Thyroid gland (tissue), 4 donors: ENCODE measurements around the gene GEMIN5.

ENCODE experiments used
- CTCF ChIP-seq, 6 experiments: fragments of 200-600 bp in 3 of 6; fragments of 450-650 bp in 3 of 6; sonication (generic) in 3 of 6; IDR thresholded peaks; one replicate each; pipeline ENCODE4 v1.5.1; 2016 to 2019; ENCODE audit warnings: antibody characterized with exemption in 6 of 6, mild to moderate bottlenecking in 2 of 6, inconsistent platforms in 1 of 6, moderate library complexity in 1 of 6
- POLR2A ChIP-seq, 2 donors: fragments of 450-650 bp; IDR thresholded peaks; one replicate each; pipeline ENCODE4 v1.6.1; 2017; ENCODE audit warnings: antibody characterized with exemption in 2 of 2, mild to moderate bottlenecking in 2 of 2, moderate library complexity in 1 of 2

- TF ChIP-seq CTCF (IDR thresholded peaks at IDR 0.05): no peak
- TF ChIP-seq POLR2A (IDR thresholded peaks at IDR 0.05): no peak
These were observed 38.7 kb downstream of the GEMIN5 start for GRCh38 chr5:154899151-154899816.
